Femur (tissue), 1 donor: Measurements from ENCODE around the gene RFC5.
A peak's percentile ranks its signal among the peaks of the same experiment; 100 is the strongest.
"Not testable (repeated sequence)": the region's sequence is repeated elsewhere in the genome, so short reads cannot be mapped to it uniquely, and the experiment has no call there.

ENCODE experiments used
- DNase-seq: peaks from one replicate; pipeline ENCODE4 v3.0.0-alpha.2; 2017

The RFC5 gene

GRCh38 chr12:118015944-118016343 lies 559 bp upstream of the RFC5 start:
- DNase-seq: no peak

DNA sequence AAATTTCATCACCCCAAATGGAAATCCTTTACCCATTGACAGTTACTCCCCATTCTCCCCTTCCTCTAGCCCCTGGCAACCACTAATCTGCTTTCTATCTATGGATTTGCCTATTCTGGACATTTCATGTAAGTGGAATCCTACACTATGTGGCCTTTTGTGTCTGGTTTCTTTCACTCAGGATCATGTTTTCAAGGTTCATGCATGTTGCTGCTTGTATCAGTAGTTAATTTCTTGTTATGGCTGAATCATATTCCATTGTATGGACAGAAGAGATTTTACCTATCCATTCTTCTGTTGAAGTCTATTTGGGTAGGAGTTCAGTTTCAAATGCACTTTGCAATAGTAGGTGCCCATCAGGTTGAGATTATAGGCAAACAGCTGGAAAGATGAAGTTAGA lies 1.4 kb downstream of the RFC5 start:
- no peak for DNase-seq

GRCh38 chr12:118020036-118020435 lies 3.5 kb downstream of the RFC5 start:
- DNase-seq: no peak

- not testable (repeated sequence) for DNase-seq
These were observed 5.7 kb downstream of the RFC5 start for GRCh38 chr12:118022097-118022727.

- DNase-seq: no peak
These were observed 6.2 kb downstream of the RFC5 start for GRCh38 chr12:118022728-118023109.

- no peak for DNase-seq
These were observed 6.9 kb downstream of the RFC5 start for GRCh38 chr12:118023301-118023860.

DNA sequence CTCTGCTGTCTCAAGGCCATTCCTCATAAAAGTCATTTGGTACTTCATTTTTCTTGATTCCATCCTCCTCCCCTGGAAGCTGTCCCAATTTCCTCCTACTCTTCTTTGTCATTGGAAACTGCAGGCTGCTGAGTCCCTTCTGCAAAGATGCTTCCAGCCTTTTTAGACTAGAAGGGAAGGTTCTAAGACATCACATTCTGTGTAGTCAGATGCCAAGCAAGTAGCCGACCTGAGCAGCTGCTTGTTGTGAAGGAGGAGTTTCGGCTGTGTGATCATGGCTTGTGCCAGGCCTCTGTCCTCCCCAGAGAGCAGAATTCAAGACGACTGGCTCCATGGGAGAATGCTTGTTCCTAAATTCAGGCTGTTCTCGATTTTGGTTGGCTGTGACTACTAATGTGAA lies 8.7 kb downstream of the RFC5 start:
- no peak for DNase-seq

DNA sequence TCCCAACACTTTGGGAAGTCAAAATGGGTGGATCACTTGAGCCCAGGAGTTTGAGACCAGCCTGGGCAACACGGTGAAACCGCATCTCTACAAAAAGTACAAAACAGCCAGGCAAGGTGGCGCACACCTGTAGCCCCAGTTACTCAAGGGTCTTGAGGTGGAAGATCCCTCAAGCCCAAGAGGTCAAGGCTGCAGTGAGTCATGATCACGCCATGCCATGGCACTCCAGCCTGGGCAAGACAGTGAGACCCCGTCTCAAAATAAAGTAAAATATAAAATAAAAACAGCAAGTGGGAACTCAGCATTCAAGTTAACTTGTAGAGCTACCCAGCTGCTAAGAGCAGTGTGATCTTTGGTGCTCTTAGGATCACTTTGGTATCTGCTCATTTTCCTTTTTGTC lies 12.7 kb downstream of the RFC5 start:
- DNase-seq: no peak

DNA sequence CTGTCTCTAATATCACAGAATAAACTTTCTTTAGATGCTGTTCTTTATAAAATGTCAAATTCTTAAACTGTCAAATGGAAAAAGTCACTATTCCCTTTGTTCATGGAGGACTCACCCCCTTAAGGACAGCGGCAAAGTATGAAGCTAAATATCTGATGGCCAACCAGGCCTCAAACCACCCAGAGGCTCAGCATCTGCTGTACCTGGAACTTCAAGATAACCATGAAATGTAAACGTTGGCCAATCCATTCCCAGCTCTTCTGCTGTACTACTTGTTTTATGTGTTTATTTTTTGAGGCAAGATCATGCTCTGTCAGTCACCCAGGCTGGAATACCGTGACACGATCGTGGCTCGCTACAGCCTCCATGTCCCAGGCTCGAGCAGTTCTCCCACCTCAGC lies 15.7 kb downstream of the RFC5 start:
- DNase-seq: no peak

- DNase-seq: no peak
These were observed 16.8 kb downstream of the RFC5 start for GRCh38 chr12:118033323-118033722.

GRCh38 chr12:118033902-118034301 lies 17.4 kb downstream of the RFC5 start:
- DNase-seq: no peak

GRCh38 chr12:118034429-118035189 lies 18.1 kb downstream of the RFC5 start:
- no peak for DNase-seq

GRCh38 chr12:118035190-118036041 lies 18.9 kb downstream of the RFC5 start:
- DNase-seq: no peak

DNA sequence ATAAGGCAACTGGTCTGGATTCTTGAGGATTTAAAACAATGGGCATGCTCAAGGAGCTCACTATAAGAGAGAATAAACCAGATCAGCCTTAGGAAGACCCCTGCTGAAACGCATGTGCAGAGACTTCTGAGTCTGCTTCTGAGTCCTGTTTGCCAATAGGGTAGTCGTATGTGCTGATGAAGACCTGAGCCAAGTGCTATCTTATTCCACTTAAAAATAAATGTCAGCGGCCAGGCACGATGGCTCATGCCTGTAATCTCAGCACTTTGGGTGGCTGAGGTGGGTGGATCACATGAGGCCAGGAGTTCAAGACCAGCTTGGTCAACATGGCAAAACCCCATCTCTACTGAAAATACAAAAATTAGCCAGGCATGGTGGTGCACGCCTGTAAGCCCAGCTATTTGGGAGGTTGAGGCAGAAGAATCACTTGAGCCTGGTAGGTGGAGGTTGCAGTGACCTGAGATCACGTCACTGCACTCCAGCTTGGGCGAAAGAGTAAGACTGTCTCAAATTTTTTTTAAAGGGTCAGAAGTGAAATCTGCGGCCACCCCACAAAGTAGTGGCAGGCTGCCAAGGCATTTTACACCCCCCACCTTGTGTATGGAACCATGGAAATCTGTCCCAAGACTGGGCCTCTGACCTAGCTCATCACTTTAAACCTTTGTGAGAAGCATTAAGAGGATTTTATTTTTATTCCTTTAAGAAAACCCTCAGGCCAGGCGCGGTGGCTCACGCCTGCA lies 20.3 kb downstream of the RFC5 start:
- no peak for DNase-seq

GRCh38 chr12:118038137-118038536 lies 21.6 kb downstream of the RFC5 start:
- no peak for DNase-seq

DNA sequence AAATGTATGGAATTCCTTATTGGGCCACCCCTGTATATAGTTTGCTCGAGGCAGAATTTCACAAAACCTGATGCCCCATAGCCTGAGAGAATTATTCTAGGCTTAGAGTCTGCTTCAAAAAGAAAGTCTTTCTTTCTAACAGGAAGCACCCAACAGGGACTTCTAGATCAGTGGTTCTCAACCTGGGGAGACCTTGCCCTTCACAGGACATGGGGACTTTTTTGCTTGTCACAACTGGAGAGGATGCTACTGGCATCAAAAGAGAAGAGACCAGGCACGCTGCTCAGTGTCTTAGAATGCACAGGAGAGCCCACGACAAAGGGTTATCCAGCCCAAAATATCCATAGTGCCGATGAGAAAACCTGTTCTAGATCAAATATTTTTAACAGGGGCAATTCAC lies 25.6 kb downstream of the RFC5 start:
- no peak for DNase-seq

GRCh38 chr12:118044075-118044474 lies 27.6 kb downstream of the RFC5 start:
- DNase-seq: no peak

GRCh38 chr12:118044577-118044976 lies 28.1 kb downstream of the RFC5 start:
- no peak for DNase-seq

DNA sequence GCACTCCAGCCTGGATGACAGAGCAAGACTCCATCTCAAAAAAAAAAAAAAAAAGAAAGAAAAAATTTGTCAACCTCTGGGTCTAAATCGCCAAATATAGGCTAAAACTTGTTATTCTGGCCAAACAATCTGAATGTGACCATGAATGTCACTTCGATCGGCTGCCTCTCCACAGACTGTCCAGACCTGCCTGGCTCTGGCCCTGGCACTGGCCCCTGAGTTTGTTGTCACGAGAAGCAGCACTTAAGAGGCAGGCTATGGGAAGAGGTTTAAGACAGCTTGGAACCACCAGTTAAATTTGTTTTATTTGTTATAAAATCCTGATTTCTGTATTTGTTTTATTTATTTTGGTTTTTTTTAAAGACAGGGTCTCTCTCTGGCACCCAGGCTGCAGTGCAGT lies 29.9 kb downstream of the RFC5 start:
- DNase-seq: no peak

GRCh38 chr12:118050972-118051910 lies 34.7 kb downstream of the RFC5 start:
- DNase-seq: no peak

DNA sequence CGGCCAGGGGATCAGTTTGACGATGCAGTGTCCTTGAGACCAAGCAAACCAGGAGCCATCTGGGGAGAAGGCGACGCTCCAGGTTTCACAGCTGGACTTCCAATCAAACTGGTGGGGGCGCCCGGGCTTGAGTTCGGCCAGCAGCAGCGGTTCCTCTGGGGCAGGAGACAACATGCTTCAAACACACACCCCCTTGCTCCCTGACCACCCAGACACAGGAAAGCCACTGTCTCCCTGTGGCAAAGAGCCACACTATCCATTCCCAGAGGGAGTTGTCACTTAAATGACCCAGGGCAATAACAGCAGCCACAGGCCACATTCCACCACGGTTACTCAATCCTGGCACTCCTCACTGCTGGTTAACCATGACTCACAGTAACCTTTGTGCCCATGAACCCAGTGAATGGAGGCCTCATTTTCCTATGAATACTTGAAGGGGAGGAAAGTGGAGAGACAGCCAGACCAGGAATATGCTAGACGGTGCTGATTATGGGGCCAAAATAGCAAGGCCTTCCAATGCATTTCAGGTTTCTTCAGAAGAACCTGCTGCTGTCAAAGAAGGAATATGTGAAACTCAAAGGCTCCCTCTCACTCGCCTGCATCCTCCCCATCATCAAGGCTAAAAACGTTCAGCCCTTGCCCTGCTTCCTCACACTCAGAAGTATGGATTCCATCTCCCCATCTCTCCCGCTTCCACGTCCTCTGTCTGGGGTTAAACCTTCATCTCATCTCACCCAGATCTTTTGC lies 36.0 kb downstream of the RFC5 start:
- DNase-seq: peak; percentile 85
